ELF-1 (cell line): Measurements from ENCODE around the gene LGALS9C.
"Not testable (repeated sequence)": the region's sequence is repeated elsewhere in the genome, so short reads cannot be mapped to it uniquely, and the experiment has no call there.

Source experiments
- DNase-seq: peaks from one replicate; pipeline ENCODE4 v3.0.0-alpha.2; 2016; ENCODE audit warnings: low read depth, low spot score

The LGALS9C gene

DNA sequence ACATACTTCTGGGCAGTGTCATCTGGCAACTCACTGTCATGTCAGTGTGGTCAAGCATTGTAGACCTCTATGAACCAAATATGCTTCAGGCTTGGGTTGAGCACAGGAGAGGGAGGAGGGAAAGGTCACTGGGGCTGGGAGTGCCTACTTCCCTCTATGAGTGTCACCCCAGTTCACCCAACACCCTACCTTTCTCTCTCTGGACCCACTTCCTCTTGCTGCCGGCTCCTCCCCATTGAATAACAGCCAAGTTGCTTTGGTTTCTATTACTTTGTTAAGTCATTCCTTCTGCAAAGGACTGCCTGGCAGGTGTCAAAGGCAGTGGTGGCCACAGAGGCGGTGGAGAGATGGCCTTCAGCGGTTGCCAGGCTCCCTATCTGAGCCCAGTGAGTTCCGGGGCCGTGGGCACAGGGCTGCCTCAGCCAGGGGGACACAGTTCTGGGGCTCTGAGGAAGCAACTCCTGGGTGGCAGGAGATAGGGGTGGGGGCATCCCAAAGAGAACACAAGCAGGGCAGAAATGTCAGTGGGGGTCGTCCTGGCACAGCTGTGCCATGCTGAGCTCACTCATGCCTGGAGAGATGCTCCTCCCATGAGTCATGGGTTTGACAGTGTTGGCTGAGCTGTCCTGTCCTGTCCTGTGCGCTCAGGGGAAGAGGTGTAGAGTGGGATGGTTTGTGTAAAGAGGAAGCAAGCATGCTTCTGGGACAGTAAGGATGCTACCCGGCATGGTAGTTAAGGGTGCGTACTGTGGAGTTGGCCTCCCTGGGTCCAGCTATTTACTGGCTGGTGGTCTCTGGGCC lies at the start of gene LGALS9C:
LGALS9C (plus strand) TSS at position 282 of the 801 bp plus-strand sequence; CDS start at position 348, 66 bp downstream.
- not testable (repeated sequence) for DNase-seq

DNA sequence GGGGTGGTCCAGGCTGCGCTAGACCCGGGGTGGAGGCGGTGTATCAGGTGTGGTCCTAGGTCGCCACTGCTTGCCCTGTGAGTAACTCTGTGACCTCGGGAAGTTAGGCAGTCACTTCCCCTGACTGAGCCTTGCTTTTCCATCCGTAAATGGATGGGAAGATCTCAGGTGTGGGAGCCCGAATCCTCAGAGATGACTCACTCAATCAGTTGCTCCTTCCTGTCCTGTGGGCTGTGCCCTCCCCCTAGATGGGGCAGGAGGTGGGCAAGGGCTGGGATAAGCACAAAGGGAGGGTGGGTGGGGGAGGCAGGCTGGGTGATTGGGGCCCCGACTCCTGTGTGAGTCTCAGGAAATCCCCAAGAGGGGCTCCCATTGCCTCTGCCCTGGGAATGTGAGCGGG lies 44.4 kb upstream of the LGALS9C start:
- not testable (repeated sequence) for DNase-seq

DNA sequence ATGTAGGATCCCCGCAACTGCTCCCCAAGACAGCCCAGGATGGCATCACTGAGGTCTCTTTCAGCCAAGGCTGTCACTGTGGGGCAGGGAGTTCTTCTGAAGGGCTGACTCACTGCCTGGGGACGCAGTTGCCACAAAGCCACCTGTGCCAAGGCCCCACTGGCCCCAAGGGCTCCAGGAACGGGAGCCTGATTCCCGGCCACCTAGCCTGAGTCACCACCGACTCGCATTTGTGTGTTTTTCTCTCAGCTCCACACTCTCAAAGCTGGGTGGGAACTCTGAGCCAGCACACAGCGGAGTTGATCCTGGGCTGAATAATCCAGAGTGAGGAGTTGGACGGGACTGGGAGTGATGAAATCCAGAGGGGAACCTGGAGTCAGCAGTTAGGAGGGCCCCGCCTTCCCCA lies 37.1 kb upstream of the LGALS9C start:
- DNase-seq = not testable (repeated sequence)

DNA sequence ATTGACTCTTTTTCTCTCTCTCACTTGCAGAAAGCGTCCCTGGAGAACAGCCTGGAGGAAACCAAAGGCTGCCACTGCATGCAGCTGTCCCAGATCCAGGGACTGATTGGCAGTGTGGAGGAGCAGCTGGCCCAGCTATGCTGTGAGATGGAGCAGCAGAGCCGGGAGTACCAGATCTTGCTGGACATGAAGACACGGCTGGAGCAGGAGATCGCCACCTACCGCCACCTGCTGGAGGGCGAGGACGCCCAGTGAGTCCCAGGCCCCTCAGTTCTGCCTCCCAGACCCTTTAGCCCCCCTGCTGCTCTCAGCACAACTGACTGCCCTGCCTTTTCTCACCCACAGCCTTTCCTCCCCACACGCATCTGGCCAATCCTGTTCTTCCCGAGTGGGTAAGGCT lies 34.5 kb upstream of the LGALS9C start:
- not testable (repeated sequence) for DNase-seq

DNA sequence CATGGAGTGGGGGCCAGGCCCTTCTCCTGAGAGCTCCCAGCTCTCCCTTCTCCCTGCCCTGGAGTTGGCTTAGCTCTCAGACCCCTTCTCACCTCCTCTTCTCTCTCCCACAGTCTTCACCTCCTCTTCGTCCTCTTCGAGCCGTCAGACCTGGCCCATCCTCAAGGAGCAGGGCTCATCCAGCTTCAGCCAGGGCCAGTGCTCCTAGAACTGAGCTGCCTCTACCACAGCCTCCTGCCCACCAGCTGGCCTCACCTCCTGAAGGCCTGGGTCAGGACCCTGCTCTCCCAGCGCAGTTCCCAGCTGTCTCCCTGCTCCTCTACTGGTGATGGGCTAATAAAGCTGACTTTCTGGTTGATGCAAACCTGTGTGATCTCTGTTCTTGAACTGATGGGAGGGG lies 34.1 kb upstream of the LGALS9C start:
- DNase-seq = not testable (repeated sequence)

DNA sequence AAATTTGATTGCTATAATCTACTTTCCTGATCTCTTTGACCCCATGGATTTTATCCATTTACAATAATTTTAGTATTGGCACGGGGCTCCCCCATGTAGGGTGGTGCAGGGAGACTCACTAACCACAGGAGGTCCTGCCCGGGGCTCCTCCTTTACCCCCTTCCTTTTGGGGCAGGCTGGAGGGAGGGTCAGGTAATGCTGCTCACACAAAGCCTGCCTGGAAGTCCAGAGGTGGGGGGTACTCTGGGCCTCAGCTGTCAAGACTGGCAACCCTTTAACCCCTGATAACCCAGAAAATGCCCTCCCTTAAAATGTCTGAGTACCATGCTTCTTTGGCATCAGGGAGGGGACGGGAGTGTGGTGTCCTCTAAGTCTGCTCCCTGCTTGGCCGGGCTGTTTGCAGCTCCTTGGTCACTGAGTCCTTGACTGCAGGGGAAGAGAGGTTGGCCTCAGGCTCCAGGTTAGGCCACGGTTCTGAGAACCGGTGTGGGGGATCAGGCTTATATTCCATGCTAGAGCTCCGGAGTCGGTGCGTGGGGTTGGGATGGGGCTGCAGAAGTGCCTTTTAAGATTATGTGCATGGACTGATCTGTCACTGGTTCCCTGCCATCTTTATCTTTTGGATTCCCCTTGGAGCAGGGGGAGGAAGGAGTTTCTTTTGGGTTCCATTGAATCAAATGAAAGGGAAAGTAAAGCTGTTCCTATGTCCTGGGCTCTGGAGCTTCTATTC lies 28.9 kb upstream of the LGALS9C start:
- DNase-seq = not testable (repeated sequence)

DNA sequence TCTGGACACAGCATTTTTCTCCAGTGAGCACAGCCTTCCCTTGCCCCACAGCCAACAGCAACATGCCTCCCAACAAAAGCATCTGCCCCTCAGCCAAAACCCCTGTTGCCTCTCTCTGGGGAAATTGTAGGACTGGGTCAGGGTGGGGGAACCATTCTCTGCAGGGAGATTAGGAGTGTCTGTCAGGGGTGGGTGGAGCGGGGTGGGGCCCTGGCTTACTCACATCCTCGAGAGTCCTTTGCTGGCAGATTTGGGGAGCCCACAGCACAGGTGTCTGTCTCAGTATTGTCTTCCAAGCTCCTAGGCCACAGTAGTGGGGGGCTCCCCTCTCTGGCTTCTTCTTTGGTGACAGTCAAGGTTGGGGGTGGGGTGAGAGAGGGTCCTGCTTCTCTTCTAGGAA lies 28.3 kb upstream of the LGALS9C start:
- not testable (repeated sequence) for DNase-seq

DNA sequence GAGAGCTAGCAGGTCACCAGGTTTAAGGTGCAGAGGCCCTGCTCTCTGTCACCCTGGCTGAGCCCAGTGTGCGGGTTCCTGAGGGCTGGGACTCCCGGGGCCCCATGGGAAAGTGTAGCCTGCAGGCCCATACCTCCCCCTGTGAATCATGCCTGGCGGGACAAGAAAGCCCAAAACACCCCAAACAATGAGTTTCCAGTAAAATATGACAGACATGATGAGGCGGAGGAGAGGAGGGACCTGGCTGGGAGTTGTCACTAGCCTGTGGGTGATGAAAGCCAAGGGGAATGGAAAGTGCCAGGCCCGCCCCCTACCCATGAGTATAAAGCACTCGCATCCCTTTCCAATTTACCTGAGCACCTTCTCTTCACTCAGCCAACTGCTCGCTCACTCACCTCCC lies 26.8 kb upstream of the LGALS9C start:
- DNase-seq = not testable (repeated sequence)

DNA sequence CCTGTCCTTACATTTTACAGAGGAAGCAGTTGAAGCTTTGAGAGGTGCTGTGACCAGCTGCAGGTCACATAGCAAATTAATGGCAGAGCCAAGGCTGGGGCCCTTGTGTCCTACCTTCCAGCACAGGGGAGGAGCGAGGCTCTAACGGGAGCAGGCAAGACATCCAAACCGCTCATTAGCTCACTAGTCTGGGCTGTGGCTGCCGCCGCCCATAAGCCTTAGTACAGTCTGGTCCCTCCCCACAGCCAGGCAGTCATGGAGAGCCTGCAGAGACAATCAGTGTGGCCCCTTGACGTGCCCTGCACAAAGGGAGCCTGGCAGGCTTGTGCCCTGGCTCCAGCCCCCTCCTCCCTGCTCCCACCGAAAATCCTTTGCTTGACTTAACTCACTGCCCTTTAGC lies 25.6 kb upstream of the LGALS9C start:
- DNase-seq = not testable (repeated sequence)

DNA sequence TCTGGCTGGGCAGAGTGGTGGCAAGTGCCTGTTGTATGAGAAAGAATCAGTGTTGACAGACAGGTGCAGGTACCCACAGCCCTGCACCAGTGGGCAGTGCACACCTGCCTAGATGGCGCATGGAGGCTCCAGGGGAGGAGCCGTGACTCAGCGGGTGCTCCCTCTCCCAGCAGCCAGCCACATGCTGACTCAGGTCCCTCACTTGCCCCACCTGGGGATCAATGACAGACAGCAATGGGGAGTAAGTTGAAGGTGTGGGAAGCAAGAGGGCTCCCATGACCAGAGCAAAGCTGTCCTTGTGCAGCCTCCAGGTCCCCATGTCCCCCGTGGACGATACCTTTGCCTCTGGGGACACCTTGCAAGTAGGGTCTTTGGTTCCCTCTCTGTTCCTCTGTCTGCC lies 24.6 kb upstream of the LGALS9C start:
- not testable (repeated sequence) for DNase-seq

DNA sequence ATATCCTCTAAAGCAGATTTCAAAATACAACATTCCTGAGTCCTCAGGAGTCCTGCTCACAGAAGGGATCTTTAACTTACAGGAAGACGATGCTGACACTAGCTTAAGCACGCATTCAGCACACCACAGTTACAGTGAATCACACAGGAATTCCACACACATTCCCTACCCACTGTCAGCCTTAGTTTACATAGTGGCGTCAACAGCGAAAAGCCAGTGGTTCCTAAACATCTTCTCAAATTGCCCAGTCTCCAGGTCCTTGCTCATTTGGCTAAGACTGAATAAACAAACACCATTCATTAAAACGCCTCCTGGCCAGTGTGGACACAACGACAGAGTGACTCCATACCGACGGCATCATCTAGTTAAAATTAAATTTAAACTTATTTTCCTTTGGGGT lies 17.6 kb upstream of the LGALS9C start:
- DNase-seq = peak; percentile 47

DNA sequence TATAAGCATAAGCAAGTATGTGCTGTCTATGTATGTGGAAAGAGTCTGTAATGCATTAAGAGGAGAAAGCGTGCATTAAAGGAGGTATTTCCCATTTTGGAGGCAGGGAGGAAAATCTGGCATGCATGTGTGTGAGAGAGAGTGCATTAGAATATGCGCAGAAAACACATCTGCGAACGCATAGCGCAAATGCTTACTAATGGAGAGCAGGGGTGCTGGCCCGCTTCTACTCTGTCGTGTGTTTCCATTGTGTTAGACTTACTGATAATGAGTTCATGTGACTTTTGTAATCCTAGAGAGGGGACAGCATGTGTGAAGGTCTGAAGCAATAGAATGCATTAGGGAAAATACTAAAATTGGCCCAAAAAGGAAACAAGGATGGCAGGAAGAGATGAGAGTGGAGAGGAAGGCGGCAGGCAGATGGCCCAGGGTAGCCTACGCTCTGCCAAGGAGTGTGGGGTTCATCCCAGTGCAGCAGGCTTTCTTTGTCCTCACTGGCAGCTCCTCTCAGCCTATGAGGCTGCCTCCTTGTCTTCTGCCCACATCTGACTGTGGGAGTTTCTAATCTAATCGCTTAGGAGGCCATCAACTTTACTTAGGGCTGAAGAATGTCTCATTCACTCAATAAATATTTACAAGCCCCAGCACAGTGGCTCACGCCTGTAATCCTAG lies 12.6 kb upstream of the LGALS9C start:
- DNase-seq = not testable (repeated sequence)

DNA sequence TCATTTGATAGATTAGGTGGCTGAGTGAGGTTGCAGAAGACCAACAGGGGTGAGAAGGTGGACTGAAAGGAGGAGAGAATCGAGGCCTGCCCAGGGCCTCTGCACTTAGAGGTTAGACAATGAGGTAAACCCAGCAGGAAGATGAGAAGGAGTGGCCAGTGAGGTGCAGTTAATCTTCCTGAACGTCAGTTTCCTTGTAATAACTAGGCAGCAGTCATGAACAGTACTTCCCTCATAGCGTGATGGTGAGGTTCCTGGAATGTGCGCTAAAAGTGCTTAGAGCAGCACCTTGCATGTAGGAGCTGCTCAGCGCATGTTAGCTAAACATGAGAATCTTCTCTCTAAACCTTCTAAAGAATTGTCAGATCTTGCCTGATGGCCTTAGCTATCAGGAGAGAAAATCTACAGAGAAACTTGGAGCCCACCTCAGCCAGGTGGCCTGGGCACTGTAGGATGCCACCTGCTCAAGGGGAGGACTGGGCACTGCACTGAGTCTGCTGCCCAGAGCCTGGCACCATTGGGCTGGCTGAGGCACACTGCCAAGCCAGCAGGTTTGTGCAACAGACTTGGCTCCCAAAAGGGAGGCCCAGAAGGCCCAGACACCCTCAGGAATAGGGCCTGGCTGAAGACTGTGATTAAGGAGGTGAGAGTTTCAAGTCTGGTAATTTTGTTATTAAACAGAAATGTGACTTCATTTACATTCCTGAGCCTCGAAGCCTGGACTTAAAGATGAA lies 10.2 kb upstream of the LGALS9C start:
- not testable (repeated sequence) for DNase-seq

DNA sequence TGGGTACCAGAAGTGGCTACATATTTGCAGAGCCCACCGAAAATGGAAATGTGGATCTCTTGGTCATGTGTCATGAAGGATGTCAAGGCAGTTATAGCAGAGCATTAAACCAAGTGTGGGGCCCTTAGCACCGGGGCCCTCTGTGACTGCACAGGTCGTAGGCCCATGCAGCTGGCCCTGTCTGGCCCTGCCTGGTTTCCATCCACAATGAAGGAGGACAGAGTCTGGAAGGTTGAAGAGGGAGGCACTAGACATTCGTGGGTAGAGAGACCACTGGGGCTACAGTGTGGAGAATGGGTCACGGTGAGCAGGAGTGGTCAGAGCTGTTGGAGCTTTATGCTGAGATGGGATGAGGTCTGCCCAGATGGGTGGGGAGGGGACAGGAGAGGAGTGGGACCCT lies 9.6 kb upstream of the LGALS9C start:
- DNase-seq = not testable (repeated sequence)

DNA sequence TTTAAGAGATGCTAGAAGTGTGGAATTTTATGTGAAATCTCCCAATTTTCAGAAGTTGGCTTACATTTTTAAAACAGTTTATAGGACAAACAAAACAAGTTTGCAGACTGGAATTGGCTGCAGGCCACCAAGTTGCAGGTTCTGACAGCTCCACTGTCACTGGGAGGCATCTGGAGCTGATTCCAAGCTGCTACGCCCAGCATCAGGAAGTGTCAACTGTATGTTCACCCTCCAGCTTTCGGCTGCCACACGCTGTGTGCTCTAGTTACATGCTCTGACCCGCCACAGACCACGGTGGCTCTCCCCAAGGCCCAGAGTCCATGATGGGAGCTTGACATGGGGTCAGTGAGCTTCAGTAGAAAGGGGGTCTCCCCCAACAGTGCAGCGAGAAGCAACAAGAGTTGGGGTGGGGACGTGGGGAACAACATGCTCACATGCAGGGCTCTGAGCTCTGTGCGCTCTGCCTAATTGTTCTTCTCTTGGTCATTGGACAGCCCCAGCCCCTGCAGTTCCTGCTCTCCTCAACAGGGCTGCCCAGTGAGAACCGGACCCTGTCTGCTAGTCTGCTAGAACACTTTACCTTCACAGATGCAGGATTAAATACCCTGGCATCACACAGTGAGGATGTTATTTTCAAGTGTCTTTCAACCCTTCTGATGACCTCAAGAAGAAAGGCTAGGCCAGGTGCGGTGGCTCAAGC lies 8.0 kb upstream of the LGALS9C start:
- DNase-seq = not testable (repeated sequence)

DNA sequence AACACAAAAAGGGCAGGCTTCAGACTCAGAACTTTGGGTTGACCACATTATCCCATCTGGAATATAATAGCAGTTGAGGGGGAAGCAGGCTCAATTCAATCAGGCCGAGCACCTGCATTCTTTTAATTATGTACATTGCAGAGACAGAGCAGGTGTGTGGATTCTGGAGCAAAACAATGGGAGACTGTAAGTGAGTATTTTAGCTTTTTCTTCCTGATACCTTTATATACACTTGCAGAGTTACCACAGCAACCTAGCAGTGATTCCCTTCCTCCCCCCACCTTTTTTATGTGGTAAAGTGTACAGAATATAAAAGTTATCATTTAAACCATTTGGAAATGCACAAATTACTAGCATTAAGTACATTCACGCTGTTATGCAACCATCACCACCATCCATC lies 6.8 kb upstream of the LGALS9C start:
- not testable (repeated sequence) for DNase-seq

DNA sequence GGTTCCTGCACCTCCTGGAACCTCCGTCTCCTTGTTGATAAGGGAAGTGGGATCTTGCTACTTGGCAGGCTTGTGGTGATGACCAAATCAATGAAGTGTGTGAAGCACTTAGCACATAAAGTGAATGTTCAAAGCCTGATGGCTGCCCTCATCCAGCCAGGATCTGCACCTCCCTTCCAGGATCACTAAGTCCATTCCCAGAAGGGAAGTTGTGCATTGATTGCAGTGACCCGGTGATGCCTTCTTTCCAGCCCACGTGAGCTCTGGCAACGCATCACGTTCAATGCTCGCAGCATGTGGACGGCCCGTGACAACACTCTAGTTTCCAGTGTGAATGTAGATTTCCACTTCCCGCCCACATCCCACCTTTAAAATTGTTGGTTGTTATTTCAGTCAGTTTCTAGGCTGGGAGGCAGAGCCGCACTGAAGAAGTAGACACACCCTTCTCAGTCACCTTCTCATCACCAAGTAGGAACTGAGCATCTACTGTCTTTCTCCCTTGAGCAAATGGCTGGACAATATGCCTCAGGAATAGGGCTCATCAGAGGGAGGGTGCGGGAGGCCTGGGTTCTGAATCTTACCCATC lies 6.2 kb upstream of the LGALS9C start:
- not testable (repeated sequence) for DNase-seq

DNA sequence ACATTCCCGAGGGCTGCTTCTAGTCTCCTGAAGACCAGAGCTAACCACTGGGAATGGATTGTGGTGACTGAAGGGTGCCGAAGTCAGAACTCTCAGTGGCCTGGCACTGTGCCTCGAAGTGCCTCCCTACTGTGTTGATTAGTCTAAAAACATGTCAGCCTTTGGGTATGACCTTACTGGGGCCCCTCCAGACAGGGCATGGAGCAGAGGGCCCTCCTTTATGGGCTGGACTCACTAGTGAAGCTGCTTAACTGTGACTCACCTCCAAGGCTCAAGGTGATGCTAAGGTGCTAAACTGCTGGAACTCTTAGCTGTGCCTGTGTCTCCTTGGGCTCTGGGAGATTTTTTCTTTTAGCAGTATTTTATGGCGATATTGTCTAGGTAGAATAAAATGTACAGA lies 2.6 kb upstream of the LGALS9C start:
- not testable (repeated sequence) for DNase-seq

DNA sequence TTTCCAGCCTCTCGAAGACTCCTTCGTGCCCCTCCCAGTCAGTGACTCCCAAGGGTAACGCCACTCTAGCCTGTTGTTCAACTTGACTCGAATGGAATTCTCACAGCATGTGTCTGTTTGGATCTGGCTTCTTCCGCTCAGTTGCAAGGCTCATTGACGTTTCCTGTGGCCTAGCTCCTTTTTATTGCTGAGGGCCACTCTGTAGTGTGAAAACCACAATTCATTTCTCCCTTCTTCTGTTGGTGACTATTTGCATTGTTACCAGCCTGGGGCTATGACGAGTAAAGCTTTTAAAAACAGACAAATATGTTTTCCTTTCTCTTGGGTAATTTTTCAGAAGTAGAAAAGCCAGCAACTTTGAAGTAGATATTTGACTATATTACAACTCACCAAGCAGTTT lies 1.8 kb upstream of the LGALS9C start:
- not testable (repeated sequence) for DNase-seq

DNA sequence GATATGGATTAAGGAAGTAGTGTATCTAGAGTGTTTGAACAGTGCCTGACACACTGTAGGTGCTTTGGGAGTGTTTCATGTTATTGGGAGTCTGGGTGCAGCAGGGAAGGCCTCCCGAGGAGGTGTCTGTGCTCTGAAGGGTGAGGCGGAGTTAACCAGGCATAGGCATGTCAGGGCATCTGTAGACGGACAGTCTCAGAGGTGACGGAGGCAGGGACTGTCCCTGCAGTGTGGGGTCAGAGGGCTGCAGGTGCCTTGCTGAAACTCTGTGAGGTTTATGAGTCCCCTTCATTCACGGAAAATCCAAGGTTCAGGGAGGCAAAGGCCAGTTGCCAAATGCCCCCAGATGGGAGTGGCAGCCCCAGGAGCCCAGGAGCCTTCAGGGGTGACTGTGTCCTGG lies 778 bp downstream of the LGALS9C start:
- DNase-seq = not testable (repeated sequence)
